ENCODE data around the gene C15orf62.

GRCh38 chr15:40764629-40765103 lies 5.1 kb upstream of the C15orf62 start:
- no peak for TF ChIP-seq CTCF (IDR thresholded peaks at IDR 0.05)
- TF ChIP-seq EZH2phosphoT487 (IDR thresholded peaks at IDR 0.05; ENCODE audit: borderline replicate concordance, low read depth), result no peak
- TF ChIP-seq SIN3A (IDR thresholded peaks at IDR 0.05; ENCODE audit: borderline replicate concordance, low read depth, low read length), result no peak
- no peak for TF ChIP-seq EP300 (IDR thresholded peaks at IDR 0.05; ENCODE audit: borderline replicate concordance in 1 of 2, low read depth in 1 of 2, low read length in 1 of 2)
- TF ChIP-seq RCOR1 (IDR thresholded peaks at IDR 0.05; ENCODE audit: low read length), result no peak

Data from SK-N-SH (cell line).